HEK293 (cell line): ENCODE results near the gene PDHX.

Experiments
- CTCF ChIA-PET: fragments of 350-600 bp; formaldehyde crosslinking; extraction: SDS; loops from one replicate; lab custom pipeline; 2021; ENCODE audit warnings: antibody characterized with exemption; lab: Yijun Ruan, JAX
- POLR2A ChIA-PET: fragments of 300-600 bp; formaldehyde crosslinking; extraction: SDS; loops from one replicate; lab custom pipeline; 2020; ENCODE audit warnings: antibody characterized with exemption, inconsistent platforms; lab: Yijun Ruan, JAX
- H3K27ac ChIP-seq: fragments of 200-500 bp; sonication (Bioruptor generic); 2 replicates; pipeline ENCODE4 v1.5.1; 2014; ENCODE audit warnings: low read depth, low read length, control low read depth, inconsistent platforms; ENCODE audit errors: extremely low read depth
- H3K36me3 ChIP-seq, 2 experiments: fragments of 200-500 bp in 1 of 2; sonication (Bioruptor generic) in 1 of 2; 1 replicate in 1 of 2; 2 replicates in 1 of 2; pipeline ENCODE4 v1.5.1; 2014 to 2017; ENCODE audit warnings: inconsistent platforms in 2 of 2, low read length in 2 of 2; ENCODE audit not compliant: control insufficient read depth in 2 of 2, insufficient read depth in 1 of 2
- H3K4me1 ChIP-seq: fragments of 200-500 bp; sonication (Bioruptor generic); 2 replicates; pipeline ENCODE4 v1.5.1; 2014; ENCODE audit warnings: mild to moderate bottlenecking, low read length, inconsistent platforms; ENCODE audit not compliant: control insufficient read depth, insufficient read depth
- H3K4me3 ChIP-seq: 2 replicates; pipeline ENCODE4 v1.5.1; 2011; ENCODE audit warnings: low read depth, mild to moderate bottlenecking, control low read depth, low read length, moderate library complexity
- H3K9me3 ChIP-seq: fragments of 200-500 bp; sonication (Bioruptor generic); 2 replicates; pipeline ENCODE4 v1.5.1; 2014; ENCODE audit warnings: low read depth, low read length, inconsistent platforms; ENCODE audit not compliant: control insufficient read depth, insufficient read depth
- AEBP2 ChIP-seq: fragments of 450-650 bp; formaldehyde crosslinking; IDR thresholded peaks from 2 replicates; pipeline ENCODE4 v1.5.1; 2016; ENCODE audit warnings: missing biosample characterization, missing genetic modification characterization, borderline replicate concordance
- MZF1 ChIP-seq: fragments of 450-650 bp; formaldehyde crosslinking; IDR thresholded peaks from 2 replicates; pipeline ENCODE4 v1.5.1; 2017; ENCODE audit warnings: missing biosample characterization, missing genetic modification characterization, borderline replicate concordance
- SCRT1 ChIP-seq: fragments of 450-650 bp; formaldehyde crosslinking; IDR thresholded peaks from 2 replicates; pipeline ENCODE4 v1.5.1; 2016; ENCODE audit warnings: missing biosample characterization, missing genetic modification characterization, borderline replicate concordance
- SETDB1 ChIP-seq: IDR thresholded peaks from one replicate; pipeline ENCODE4 v1.6.1; 2017; ENCODE audit warnings: mild to moderate bottlenecking, low read length, moderate library complexity, mixed read lengths; ENCODE audit not compliant: insufficient read length
- ZFP3 ChIP-seq: fragments of 450-650 bp; formaldehyde crosslinking; IDR thresholded peaks from 2 replicates; pipeline ENCODE4 v1.5.1; 2016; ENCODE audit warnings: low read depth, missing biosample characterization, missing genetic modification characterization
- ZFP37 ChIP-seq: fragments of 450-650 bp; formaldehyde crosslinking; IDR thresholded peaks from 2 replicates; pipeline ENCODE4 v1.5.1; 2016; ENCODE audit warnings: missing biosample characterization, missing genetic modification characterization
- ZNF112 ChIP-seq: fragments of 450-650 bp; formaldehyde crosslinking; IDR thresholded peaks from 2 replicates; pipeline ENCODE4 v1.5.0; 2017; ENCODE audit warnings: missing biosample characterization, missing genetic modification characterization
- ZNF138 ChIP-seq: fragments of 450-650 bp; formaldehyde crosslinking; IDR thresholded peaks from 2 replicates; pipeline ENCODE4 v1.5.1; 2016; ENCODE audit warnings: missing biosample characterization, missing genetic modification characterization, borderline replicate concordance
- ZNF280C ChIP-seq: fragments of 450-650 bp; formaldehyde crosslinking; IDR thresholded peaks from 2 replicates; pipeline ENCODE4 v1.5.1; 2016; ENCODE audit warnings: missing biosample characterization, missing genetic modification characterization
- ZNF404 ChIP-seq: fragments of 450-650 bp; formaldehyde crosslinking; IDR thresholded peaks from 2 replicates; pipeline ENCODE4 v1.5.1; 2017; ENCODE audit warnings: missing biosample characterization, missing genetic modification characterization
- ZNF48 ChIP-seq: fragments of 450-650 bp; formaldehyde crosslinking; IDR thresholded peaks from 2 replicates; pipeline ENCODE4 v1.5.1; 2016; ENCODE audit warnings: missing biosample characterization, missing genetic modification characterization
- ZNF621 ChIP-seq: fragments of 450-650 bp; formaldehyde crosslinking; IDR thresholded peaks from 2 replicates; pipeline ENCODE4 v1.5.1; 2017; ENCODE audit warnings: missing biosample characterization, missing genetic modification characterization
- ZNF670 ChIP-seq: fragments of 450-650 bp; formaldehyde crosslinking; IDR thresholded peaks from 2 replicates; pipeline ENCODE4 v1.5.1; 2016; ENCODE audit warnings: missing biosample characterization, missing genetic modification characterization, low read depth
- ZNF747 ChIP-seq: fragments of 450-650 bp; formaldehyde crosslinking; IDR thresholded peaks from 2 replicates; pipeline ENCODE4 v1.5.1; 2016; ENCODE audit warnings: missing biosample characterization, missing genetic modification characterization
- TF ChIP-seq, protein P1 (sequence below): fragments of 450-650 bp; IDR thresholded peaks from 2 replicates; pipeline ENCODE4 v1.5.1; 2018; ENCODE audit warnings: missing biosample characterization, missing genetic modification characterization
- TF ChIP-seq, protein P2 (sequence below): fragments of 450-650 bp; formaldehyde crosslinking; IDR thresholded peaks from 2 replicates; pipeline ENCODE4 v1.5.1; 2016; ENCODE audit warnings: missing biosample characterization, missing genetic modification characterization, low read depth
- TF ChIP-seq, protein P3 (sequence below): fragments of 450-650 bp; formaldehyde crosslinking; IDR thresholded peaks from 2 replicates; pipeline ENCODE4 v1.5.1; 2017; ENCODE audit warnings: missing biosample characterization, missing genetic modification characterization

PDHX gene

GRCh38 chr11:34978236-34979191 is 62.1 kb downstream of the PDHX start:
- Histone ChIP-seq H3K36me3 (peaks cover 0 to 16% of the 10 kb centered on the region in 2 experiments; a peak in 1 of 3 replicates), H3K4me3 (no peak overlapping the region), H3K9me3 (no peaks in the 10 kb centered on the region), H3K4me1 (no peaks in the 10 kb centered on the region), H3K27ac (no peak overlapping the region)
- TF ChIP-seq ZNF621 (tag by site-specific recombination): no peak
- no peak for TF ChIP-seq ZNF404 (tag by site-specific recombination)
- no peak for TF ChIP-seq ZFP3 (tag by site-specific recombination)
- TF ChIP-seq MZF1: no peak
- TF ChIP-seq, protein P1, sequence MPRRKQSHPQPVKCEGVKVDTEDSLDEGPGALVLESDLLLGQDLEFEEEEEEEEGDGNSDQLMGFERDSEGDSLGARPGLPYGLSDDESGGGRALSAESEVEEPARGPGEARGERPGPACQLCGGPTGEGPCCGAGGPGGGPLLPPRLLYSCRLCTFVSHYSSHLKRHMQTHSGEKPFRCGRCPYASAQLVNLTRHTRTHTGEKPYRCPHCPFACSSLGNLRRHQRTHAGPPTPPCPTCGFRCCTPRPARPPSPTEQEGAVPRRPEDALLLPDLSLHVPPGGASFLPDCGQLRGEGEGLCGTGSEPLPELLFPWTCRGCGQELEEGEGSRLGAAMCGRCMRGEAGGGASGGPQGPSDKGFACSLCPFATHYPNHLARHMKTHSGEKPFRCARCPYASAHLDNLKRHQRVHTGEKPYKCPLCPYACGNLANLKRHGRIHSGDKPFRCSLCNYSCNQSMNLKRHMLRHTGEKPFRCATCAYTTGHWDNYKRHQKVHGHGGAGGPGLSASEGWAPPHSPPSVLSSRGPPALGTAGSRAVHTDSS: no peak
- TF ChIP-seq SETDB1: no peak
- TF ChIP-seq ZNF112 (tag by site-specific recombination): no peak
- TF ChIP-seq ZFP37 (tag by site-specific recombination): no peak
- no peak for TF ChIP-seq ZNF747 (tag by site-specific recombination)
- TF ChIP-seq AEBP2 (tag by site-specific recombination): no peak
- no peak for TF ChIP-seq ZNF280C (tag by site-specific recombination)
- no peak for TF ChIP-seq ZNF138 (tag by site-specific recombination)
- TF ChIP-seq, protein P2, sequence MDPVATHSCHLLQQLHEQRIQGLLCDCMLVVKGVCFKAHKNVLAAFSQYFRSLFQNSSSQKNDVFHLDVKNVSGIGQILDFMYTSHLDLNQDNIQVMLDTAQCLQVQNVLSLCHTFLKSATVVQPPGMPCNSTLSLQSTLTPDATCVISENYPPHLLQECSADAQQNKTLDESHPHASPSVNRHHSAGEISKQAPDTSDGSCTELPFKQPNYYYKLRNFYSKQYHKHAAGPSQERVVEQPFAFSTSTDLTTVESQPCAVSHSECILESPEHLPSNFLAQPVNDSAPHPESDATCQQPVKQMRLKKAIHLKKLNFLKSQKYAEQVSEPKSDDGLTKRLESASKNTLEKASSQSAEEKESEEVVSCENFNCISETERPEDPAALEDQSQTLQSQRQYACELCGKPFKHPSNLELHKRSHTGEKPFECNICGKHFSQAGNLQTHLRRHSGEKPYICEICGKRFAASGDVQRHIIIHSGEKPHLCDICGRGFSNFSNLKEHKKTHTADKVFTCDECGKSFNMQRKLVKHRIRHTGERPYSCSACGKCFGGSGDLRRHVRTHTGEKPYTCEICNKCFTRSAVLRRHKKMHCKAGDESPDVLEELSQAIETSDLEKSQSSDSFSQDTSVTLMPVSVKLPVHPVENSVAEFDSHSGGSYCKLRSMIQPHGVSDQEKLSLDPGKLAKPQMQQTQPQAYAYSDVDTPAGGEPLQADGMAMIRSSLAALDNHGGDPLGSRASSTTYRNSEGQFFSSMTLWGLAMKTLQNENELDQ (tag by site-specific recombination): no peak
- TF ChIP-seq SCRT1 (tag by site-specific recombination): no peak
- TF ChIP-seq, protein P3, sequence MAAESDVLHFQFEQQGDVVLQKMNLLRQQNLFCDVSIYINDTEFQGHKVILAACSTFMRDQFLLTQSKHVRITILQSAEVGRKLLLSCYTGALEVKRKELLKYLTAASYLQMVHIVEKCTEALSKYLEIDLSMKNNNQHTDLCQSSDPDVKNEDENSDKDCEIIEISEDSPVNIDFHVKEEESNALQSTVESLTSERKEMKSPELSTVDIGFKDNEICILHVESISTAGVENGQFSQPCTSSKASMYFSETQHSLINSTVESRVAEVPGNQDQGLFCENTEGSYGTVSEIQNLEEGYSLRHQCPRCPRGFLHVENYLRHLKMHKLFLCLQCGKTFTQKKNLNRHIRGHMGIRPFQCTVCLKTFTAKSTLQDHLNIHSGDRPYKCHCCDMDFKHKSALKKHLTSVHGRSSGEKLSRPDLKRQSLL (tag by site-specific recombination): no peak
- TF ChIP-seq ZNF48: no peak
- no peak for TF ChIP-seq ZNF670 (tag by site-specific recombination)
- POLR2A ChIA-PET: interaction anchor here (0.6 kb wide), 1 partner anchor 42 kb away, joined by 3 read pairs; no protein-coding TSS in a partner anchor
- CTCF ChIA-PET: interaction anchor here (0.7 kb wide), 1 partner anchor 413 kb away, joined by 3 read pairs; no protein-coding TSS in a partner anchor
